Cardiac fibroblast (primary cell): ENCODE results near the gene CPA3.

Source experiments
- DNase-seq, 2 donors: peaks; one replicate each; pipeline versions ENCODE4 v3.0.0 to v3.0.0-alpha.2; 2010; ENCODE audit warnings: low read depth in 2 of 2
- H3K4me3 ChIP-seq, 2 donors: replicated peaks in 1 of 2; 1 replicate in 1 of 2; 2 replicates in 1 of 2; pipeline ENCODE4 v1.5.1; 2011; ENCODE audit warnings: low read depth in 2 of 2, low read length in 2 of 2, mild to moderate bottlenecking in 2 of 2, moderate library complexity in 1 of 2
- TF ChIP-seq, protein P1 (sequence below): IDR thresholded peaks from one replicate; pipeline ENCODE4 v1.5.1; 2011; ENCODE audit warnings: low read depth, mild to moderate bottlenecking, low read length, inconsistent platforms

CPA3 gene

GRCh38 chr3:148883163-148883562, 18.1 kb downstream of the CPA3 start:
- no peak for DNase-seq
- TF ChIP-seq, protein P1, sequence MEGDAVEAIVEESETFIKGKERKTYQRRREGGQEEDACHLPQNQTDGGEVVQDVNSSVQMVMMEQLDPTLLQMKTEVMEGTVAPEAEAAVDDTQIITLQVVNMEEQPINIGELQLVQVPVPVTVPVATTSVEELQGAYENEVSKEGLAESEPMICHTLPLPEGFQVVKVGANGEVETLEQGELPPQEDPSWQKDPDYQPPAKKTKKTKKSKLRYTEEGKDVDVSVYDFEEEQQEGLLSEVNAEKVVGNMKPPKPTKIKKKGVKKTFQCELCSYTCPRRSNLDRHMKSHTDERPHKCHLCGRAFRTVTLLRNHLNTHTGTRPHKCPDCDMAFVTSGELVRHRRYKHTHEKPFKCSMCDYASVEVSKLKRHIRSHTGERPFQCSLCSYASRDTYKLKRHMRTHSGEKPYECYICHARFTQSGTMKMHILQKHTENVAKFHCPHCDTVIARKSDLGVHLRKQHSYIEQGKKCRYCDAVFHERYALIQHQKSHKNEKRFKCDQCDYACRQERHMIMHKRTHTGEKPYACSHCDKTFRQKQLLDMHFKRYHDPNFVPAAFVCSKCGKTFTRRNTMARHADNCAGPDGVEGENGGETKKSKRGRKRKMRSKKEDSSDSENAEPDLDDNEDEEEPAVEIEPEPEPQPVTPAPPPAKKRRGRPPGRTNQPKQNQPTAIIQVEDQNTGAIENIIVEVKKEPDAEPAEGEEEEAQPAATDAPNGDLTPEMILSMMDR = no peak
- H3K4me3 ChIP-seq = no peak overlapping the region

DNA sequence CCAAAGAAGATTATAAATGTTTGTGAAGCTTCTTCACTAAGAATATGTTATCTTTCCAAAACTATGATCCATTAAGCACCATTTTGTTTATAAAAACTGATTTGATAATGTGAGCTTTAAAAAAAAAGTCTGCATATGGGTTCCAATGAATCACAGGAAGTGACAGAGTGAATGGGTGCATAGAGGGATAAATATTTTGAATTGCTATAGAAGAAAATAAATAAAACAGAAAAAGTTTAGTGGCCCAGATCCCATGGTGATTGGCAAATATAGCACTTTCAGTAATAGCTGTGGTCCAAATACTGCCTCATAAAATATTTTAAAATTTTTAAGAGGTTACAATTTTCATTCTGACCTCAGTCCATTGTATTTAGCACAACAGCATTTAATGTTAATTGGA, 19.2 kb downstream of the CPA3 start:
- TF ChIP-seq, protein P1 = no peak

GRCh38 chr3:148889828-148890227, 24.7 kb downstream of the CPA3 start:
- no peak overlapping the region for H3K4me3 ChIP-seq
- DNase-seq = no peak
- TF ChIP-seq, protein P1 = no peak

More for the DNA sequence above, 19.2 kb downstream of the CPA3 start:
- H3K4me3 ChIP-seq = no peak overlapping the region
- DNase-seq = peak in 1 of 2 donors; percentile 72

DNA sequence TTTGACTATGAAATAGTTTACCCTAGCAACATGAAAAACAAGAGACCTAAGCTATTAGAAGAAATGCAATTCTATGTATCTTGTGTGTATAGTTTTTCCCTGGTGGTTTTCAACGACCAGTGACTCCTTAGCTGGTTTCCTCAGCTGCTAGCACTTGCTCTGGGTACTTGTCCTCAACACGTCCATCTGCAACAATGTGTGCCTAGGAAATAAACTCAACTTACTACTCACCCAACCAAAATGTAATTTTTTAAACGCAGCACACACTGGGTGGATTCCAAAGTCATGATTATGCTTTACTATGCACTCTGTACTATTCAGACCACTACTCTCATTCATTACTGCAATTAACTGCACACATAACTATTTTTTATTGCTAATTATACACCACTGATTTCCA, 31.0 kb downstream of the CPA3 start:
- TF ChIP-seq, protein P1 = no peak
- H3K4me3 ChIP-seq = no peak overlapping the region
- no peak for DNase-seq

DNA sequence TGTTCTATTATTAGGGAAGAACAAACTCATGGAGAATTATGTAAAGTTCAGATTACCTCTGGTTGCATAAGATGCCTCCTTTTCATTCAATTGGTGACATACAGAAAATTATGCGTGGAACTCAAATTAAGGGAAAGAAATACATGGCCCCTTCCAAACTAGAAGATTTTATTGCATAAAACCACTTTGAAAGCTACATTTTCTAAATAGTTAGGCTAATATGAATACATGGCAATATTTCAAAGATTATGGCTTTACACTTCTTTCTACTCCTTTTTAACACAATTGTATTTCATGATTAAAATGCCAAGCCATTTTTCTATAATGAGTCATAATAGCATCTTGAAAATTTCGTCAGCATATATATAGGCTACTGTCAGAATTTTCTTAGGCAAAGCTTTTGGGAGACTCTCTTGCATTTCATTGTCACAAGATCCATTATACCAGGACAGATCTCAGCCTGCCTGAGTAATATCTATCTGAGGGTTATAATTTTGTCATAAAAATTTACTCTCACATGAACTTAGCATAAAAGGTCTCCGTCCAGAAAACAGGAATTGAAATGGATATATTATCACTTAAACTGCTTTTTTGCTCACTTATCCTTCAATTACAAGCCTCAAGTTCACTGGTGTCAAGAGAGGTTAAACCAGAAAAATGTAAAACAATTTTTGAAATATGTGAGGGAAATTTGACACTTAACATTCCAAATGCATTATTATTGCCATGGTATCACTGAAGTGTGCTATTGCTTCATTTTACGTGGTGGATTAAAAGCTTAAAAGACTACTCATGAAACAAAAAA, 37.1 kb downstream of the CPA3 start:
- TF ChIP-seq, protein P1 = no peak
- H3K4me3 ChIP-seq = no peak overlapping the region
- DNase-seq = peak; percentile 54 to 69

GRCh38 chr3:148903022-148903442, 37.9 kb downstream of the CPA3 start:
- no peak overlapping the region for H3K4me3 ChIP-seq
- TF ChIP-seq, protein P1 = no peak
- DNase-seq = peak in 1 of 2 donors; percentile 49
